ENCODE measurements around the gene TMEM167B. TPM values are rescaled to one million over a fixed set of nuclear protein-coding genes. Genes with fewer than 3 reads are reported as not detected.

TMEM167B gene
- total RNA-seq, 1 donor from 2014 or later = 31.9 TPM

DNA sequence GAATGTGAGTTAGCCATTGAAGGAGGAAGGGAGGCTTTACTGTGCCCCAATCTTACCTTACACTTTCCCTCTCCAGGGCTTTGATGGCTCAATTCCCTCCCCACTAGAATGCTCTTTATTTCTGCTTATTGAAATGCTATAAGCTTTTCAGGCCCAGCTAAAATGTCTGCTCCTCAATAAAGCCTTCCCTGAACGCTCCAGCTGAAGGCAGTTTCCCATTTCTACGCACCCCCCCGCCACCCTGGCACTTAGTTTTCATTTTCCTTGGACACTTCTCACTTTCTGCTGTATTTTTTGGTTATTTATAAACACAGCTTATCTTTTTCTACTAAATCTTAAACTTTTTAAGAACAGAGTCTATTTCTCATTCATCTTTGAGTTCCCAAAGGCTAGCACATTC, 7.1 kb upstream of the TMEM167B start:
- DNase-seq = no peak

DNA sequence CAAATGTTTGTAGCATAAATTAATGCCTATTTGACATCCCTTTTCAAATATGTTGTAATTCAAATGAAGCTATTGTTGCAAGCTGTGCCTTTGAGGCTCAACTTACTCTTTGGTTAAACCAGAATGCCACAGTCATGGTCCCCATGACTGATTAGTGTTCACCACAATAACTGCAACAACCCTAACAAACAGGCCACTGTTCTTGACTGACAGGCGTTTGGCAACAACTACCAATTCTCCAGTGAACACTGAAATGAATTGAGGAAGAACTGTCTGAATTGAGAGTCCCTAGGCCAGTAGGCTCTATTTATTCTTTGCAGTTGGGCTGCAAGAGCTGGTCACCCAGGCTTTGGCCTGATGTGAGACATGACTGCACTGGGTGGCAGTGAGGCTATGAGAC, 6.6 kb upstream of the TMEM167B start:
- DNase-seq = peak; percentile 21

DNA sequence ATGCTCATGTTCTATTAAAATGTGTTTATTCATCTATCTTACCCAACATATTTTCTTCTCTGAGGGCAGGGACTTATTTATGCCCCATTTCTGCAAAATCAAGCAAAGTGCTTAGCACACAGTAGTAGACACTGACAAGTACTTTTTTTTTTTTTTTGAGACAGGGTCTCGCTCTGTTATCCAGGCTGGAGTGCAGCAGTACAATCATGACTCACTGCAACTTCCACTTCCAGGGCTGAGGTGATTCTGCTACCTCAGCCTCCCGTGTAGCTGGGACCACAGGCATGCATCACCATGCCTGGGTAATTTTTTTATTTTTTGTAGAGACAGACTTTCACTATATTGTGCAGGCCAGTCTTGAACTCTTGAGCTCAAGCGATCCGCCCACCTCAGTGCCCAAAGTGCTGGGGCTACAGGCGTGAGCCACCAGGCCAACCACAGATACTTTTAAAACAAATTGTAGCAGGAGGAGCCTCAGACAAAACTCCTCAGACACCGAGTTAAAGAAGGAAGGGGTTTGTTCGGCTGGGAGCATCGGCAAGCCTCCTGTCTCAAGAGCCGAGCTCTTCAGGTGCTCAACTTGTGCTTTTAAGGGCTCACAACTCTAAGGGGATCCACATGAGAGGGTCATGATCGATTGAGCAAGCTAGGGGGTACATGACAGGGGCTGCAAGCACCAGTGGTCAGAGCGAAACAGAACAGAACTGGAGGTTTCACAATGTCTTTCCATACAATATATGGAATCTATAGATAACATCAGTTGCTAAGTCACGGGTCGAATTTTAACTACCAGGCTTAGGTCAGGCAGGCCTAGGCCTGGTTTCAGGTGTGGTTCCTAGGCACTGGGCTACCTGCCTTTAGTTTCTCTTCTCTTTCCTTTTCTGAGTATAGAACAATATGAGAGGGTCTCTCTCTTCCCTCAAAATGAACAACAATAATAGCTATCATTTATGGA, 5.7 kb upstream of the TMEM167B start:
- DNase-seq = no peak

DNA sequence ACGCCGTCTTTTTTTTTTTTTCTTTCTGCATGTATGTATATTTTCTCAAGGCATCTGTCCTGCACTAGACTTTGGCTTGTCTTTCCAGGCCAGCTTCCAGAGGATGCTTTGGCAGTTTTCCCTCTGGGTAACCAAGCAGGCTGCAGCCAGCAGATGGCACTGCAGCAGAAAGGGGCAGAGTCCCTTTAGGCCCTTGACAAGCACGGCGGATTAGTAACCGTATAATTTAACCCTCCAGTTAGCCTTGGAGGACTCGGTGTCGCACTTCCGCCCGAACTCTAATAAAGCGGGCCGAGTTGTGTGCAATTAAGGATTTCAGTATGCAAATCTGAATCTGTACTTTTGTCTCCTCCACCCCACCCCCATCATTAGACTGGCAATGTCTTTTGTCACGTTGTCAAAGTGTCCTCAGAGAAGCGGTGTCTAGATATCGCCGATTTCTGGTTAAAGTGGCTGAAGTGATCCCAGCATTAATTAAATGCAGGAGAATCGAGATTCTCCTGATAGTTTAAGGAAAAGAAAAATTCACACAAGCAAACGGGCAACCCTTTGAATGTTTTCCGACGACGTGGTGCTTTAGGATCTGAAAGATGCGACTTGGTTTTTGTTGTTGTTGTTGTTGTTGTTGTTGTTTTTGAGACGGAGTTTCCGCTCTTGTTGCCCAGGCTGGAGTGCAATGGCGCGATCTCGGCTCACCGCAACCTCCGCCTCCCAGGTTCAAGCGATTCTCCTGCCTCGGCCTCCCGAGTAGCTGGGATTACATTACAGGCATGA, 1.1 kb upstream of the TMEM167B start:
- peak; percentile 57 for DNase-seq

DNA sequence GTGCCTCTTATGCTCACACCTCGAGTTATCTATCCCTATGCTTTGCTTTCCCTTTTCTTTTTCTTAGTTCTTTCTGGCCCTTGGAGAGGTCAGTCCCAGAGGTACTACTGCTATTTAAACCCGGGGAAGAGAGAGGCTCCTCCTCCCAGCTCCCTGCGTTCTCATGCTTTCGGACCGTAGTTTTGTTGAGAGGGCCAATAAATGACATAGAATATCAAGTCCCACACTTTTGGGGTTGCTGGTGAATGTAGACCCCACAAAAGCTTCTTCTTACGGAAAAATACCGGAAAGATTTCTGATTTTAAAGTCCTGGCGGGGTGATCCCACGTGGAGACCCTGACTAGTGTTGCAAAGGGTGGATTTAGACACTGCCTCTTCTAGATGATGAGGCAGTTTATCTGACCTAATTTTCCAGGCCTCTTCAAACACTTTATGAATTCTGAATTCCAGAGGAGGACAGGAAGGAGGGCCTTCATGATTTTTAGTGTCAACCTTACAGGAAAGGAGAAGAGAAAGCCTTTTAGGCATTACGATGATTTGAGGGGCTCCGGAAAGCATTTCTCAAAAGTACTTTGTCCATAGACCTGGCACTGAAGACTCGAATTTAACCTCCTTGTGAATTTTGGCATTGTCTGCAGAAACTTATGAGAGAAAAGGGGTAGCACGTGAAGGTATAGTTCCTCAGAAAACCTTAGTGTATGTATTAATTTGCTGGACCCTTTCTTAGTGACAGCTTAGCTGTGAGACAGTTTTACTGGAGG, 694 bp downstream of the TMEM167B start:
- DNase-seq = peak; percentile 71

DNA sequence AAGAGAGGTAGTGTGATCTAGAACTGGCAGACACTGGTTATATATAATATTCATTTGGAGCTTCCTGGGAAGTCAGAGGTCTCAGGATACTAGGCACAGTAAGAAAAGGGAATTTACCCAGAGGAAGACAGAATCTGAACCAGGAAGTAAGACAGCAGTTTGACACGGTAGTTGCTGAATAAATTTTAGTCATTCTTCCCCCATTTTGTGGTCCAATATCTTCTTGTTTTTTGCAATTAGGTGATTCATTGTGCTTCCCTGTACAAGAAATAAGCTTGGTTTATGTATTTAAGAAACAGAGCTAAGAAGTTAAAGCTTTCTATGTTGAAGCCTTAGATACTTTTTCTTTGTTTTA, 1.3 kb downstream of the TMEM167B start:
- DNase-seq = no peak

DNA sequence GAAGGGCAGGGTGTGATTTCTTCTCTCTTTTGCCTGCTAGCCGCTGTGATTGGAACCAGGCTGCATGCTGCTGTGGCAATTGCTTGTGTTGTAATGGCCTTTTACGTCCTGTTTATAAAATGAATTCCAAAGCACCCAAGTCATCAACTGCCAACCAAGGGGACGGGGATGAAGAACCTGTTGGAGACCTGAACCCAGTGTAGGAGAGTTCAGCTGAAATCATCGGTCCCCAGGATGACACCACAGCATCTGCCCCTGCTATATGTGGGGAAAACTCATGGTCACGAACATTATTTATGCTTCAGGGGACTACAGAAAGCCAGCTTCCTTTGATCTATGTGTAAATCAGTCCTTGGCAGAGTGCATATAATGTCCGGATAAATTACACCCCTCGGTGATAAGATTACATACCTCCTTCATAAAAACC, 3.8 kb downstream of the TMEM167B start:
- no peak for DNase-seq

DNA sequence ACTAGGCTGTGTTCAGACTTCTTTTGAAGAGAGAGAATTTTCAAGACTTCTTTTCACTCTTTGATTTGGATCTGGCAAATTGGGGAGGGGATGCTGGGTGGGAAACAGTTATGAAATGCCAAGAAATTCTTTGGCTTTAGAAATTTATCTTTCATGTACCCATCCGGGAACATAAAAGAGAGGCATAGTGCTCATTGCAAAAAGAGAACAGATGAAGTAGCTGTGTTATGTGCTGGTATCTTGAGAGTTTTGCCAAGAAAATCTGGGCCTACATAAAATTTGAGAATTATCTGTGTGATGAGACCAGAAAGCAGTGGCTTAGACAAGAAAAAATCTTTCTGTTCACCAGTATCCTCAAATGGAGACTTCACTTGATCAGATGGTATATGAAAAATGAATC, 4.3 kb downstream of the TMEM167B start:
- no peak for DNase-seq

DNA sequence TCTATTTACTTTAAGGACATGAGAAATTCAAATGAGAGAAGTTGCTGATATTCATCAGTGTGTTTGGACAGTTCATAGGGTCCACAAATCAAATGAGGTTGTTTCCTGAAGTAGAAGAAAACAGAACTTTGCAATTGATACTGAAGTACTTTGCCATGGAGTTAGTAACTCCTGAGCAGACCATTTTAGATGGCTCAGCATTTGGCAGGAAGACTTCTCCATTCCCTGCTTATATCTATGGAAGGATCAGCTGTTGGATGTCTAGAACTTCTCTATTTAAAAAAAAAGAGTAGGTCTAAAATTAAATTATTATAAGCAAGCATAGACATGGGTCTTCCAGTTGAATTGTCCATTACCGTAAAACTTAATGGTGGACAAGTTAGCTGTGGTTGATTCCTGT, 5.1 kb downstream of the TMEM167B start:
- DNase-seq = no peak

DNA sequence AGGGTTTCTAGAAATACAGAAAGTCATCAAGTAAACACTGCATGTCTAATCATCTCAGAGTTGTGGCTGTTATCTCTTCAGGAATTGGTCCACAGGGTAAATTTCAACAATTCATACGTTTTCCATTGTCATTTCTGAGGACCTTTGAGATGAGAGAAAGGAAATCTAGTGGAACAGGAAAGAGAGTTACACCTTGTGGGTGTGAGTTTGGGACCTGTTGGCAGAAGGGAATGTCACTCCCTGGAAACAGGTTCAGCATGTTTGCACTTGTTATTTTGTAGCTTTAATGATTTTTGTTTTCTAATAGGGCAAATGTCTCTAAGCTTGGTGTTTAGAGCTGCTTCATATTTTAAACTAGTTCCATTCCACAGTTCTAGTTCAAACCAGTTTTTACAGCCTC, 5.6 kb downstream of the TMEM167B start:
- DNase-seq = no peak

DNA sequence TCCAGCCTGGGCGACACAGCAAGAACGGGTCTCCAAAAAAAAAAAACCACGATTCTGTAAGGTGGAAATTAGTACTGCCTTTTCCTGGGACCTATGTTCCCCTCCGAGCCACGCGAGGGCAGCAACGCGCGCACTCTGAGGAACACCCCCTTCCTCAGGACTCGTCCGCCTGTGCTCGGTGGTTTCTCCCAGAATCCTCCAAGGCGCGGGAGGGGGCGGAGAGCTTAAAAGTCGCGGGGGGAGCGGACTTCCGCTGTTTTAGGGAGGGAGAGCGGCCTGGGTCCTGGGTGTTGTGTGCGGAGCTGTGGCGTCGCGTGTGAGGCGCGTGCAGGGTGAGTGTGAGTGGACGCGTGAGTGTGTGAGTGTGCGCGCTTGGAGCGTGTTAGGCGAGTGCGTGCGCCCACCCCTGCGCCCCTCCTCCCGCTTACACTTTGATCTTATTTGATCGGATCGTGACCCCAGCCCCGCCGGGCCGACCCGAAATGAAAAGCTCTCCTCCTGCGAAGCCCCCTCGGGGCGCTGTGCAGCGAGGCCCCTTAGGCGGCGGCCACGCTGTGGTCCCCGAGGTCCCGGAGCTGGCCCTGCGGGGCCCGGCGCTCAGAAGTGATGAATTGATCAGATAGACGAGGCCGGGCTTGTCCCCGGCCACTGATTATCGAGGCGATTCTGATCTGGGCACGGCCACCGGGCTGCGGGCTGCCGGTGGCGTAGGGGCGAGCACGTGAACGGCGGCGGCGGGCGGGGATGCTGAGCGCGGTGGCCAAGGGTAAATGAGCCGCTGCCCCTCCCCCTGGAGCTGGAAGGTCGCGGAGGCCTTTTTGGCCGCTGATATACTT, 9.6 kb downstream of the TMEM167B start:
- peak; percentile 98 for DNase-seq

DNA sequence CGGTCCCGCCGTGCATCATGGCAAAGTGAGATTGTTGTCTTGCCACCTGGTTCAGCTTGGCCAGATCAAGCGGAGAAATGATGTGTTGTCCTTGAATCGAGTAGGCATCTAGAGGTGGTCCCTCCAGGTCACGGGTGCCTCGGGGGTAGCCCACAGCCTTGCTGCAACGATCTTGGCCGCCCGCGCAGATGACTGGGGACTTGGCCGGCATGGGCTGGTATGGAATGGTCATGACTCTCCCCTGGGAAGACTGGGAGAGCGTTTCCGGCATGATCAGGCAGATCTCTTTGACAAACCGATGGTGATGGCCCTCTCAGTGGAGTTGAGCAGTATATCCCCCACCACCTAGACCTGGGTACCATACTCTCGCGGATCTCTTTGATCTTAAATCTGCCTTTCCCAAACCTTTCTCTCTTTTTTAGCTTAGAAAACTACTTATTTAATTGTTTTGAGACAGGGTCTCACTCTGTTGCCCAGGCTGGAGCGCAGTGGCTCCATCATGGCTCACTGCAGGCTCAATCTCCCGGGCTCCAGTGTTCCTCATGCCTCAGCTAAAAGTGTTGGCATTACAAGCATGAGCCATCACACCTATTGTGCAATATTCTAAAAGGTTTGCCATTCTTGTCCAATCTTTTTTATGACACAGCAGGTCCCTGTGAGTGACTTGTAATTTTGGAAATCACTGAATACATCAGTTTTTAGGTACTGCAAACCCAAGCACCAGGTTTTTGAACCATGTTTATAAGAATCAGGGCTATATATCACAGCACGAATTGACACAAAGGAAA, 14.0 kb downstream of the TMEM167B start:
- DNase-seq = no peak

DNA sequence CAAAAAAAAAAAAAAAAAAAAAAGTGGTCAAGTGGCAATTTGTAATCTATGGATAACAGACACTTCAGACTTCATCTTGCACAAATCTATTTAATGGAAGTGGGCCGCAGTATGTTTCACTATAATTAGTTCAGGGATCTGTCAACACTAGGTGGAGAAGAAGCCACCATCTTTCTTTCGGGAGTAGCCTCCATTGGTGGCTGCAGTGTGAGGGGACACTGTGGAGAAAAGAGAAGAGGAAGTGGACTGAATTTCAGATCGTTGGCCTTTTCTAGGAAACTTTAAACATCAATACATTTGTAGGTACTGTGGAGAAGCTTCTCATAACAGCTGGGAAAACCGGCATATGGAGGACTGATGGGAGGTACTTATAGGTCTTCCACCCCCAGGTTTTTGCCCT, 15.3 kb downstream of the TMEM167B start:
- DNase-seq = no peak

DNA sequence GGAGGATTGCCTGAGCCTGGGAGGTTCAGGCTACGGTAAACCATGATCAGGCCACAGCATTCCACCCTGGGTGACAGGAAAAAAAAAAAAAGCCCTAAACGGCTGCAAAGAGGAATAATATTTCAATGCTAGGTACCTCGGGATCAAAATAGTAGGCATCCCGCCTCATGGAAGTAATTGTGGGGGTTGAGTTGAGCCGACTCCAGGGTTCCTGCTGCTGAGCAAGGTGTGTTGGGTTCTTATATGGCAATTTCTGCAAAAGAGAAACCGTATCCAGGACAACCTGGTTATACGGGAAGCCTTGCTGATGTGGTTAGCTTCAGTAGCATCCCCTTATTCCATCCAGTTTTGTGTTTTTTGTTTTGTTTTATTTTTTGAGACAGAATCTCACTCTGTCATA, 17.2 kb downstream of the TMEM167B start:
- no peak for DNase-seq

DNA sequence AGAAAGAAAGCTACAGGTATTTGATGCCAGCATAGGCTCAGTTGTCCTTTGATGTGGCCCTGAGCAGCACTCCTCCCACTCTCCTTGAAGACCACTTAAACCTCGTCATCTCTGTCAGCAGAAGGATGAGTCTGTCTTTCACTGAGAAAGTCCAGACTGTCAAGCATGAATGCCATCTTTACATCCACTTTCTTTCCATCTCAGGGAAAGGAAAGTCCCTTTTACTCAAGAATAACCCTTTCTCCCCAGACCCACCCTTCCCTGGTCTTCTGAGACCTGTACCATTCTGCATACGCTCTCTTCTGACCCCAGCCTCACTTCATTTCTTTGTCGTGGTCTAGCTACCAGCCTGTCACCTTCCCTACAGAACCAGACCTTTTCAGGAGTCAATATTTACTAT, 19.3 kb downstream of the TMEM167B start:
- DNase-seq = no peak

DNA sequence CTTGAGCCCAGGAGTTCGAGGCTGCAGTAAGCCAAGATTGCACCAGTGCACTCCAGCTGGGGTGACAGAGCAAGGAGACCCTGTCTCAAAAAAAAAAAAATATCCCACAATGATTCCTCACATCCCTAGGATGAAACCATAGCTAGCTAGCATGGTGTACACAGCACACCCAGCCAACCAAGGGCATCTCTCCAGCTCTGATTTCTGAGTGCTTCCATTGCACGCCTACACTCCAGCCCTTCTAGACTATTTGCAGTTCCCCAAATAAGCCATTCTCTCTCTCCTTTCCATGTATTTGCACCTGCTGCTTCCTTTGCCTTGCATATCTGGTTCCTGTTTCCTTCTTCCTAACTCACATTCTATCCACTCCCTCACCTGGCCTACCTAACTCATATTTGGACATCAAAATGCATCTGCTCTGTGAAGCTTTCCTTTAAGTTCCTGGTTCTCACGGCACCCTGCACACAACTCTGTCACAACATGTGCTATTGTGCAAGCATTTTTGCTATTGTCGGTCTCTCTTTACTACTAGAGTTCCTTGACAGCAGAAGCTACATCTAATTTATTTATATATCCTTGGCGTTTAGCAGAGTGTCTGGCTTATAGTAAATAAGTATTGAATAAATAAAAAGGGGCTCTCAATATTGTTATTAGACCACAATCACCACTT, 21.0 kb downstream of the TMEM167B start:
- no peak for DNase-seq

DNA sequence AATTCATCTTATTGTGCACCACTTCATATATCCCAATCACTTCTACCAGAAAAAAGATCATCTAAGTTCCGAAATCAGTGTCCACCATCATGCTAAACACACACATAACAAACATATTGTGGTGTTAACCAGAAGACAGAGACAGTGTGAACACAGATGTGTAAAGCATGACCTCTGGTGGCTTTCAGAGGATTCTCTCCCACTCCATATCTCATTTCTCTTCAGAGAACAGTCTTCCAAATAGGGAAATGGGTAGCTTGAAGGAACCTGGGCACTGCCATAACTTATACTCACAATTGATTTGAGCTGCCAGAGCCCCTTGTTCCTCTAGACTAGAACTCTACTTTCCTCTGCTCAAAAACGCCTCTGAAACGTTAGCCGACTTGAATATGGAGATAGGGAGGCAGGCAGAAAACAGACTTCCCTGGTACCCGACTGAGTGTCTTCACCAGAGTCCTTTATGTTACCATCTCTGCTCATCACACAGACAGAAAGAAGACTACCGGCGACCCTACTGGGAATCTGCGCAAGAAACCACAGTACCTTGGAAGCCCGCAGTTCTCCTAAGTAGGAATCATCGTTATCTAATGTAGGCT, 21.6 kb downstream of the TMEM167B start:
- peak; percentile 63 for DNase-seq

DNA sequence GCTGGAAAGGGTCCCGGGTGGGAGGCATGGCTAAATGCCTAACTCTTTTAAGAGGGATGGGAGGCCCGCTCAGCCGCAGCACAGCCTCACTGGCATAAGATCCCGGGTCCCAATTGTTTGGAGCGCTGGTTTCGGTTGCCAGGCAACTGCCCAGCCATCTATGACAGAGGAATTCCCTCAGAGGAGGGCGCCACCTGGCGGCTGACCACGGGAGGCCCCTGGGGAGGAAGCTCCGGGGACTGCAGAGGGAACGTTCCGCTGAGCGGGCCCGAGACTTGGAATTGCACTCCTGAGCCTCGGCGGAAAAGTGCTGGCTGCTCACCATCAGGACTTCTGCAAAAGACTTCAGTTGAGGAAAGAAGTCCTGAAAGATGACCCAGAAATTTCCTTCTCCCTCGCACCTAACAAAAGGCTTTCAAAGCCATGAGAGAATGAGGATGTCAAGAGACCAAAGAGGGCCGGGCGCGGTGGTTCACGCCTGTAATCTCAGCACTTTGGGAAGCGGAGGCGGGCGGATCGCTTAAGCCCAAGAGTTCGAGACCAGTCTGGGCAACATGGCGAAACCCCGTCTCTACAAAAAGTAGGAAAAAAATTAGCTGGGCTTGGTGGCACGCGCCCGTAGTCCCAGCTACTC, 22.2 kb downstream of the TMEM167B start:
- DNase-seq = peak; percentile 87

DNA sequence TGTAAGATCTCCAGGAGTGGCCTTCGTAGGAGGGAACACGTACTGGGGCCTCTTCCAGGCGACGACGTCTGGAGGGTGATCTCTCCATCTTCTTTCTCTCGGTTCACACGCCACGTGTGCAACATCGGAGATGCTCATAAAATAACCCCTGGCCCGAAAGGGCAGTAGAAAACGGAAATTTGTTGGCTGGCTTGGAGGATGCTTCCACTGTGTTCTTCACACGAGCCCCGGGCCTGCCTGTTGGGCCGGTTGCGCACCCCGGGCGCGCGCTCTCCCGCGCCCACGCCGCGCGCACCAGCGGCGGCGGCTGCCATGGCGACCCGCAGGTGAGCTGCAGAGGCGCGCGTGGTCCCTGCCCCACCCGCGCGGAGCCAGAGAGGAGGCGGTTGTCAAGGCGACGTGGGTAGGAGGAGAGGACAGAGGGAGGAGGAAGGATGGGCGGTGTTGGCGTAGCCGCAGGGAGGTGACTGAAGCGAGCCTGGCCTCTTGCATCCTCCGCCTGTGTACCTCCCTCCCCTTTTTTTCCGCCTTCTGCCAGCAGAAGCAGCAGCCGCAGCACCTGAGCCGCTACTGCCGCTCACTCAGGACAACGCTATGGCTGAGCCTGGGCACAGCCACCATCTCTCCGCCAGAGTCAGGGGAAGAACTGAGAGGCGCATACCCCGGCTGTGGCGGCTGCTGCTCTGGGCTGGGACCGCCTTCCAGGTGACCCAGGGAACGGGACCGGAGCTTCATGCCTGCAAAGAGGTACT, 23.2 kb downstream of the TMEM167B start, which contains the start of gene ELAPOR1:
Gene ELAPOR1 (plus strand): TSS at position 526 of the 752 bp plus-strand sequence. CDS start 69 bp downstream, at position 595.
- DNase-seq = no peak
